Spleen (tissue), 11 donors: Measurements from ENCODE around the gene PPP1R12C. TPM values are rescaled to one million over a fixed set of nuclear protein-coding genes. Genes with fewer than 3 reads are reported as not detected.

Source experiments
- DNase-seq: peaks from one replicate; pipeline ENCODE4 v3.0.0-alpha.2; 2020
- H3K27ac ChIP-seq, 8 donors: fragments of 200-600 bp; sonication (generic) in 7 of 8; 1 replicate in 4 of 8; 2 replicates in 4 of 8; pipeline versions ENCODE4 v1.5.0 to v1.8.0; 2016 to 2021; ENCODE audit warnings: inconsistent platforms in 4 of 8, mild to moderate bottlenecking in 4 of 8, moderate library complexity in 1 of 8
- H3K27me3 ChIP-seq, 7 donors: fragments of 200-600 bp; sonication (generic) in 6 of 7; replicated peaks in 1 of 7; 1 replicate in 4 of 7; 2 replicates in 3 of 7; pipeline versions ENCODE4 v1.5.0 to v1.8.0; 2016 to 2021; ENCODE audit warnings: inconsistent platforms in 3 of 7, mild to moderate bottlenecking in 1 of 7
- H3K36me3 ChIP-seq, 6 donors: fragments of 200-600 bp; sonication (generic) in 5 of 6; 1 replicate in 4 of 6; 2 replicates in 2 of 6; pipeline versions ENCODE4 v1.5.0 to v1.8.0; 2016 to 2021; ENCODE audit warnings: inconsistent platforms in 2 of 6
- H3K4me1 ChIP-seq, 6 donors: fragments of 200-600 bp; sonication (generic) in 5 of 6; 1 replicate in 3 of 6; 2 replicates in 3 of 6; pipeline versions ENCODE4 v1.5.0 to v1.8.0; 2016 to 2021; ENCODE audit warnings: inconsistent platforms in 3 of 6
- H3K4me3 ChIP-seq, 8 donors: fragments of 200-600 bp; sonication (generic) in 7 of 8; 1 replicate in 4 of 8; 2 replicates in 4 of 8; pipeline versions ENCODE4 v1.5.0 to v1.8.0; 2016 to 2021; ENCODE audit warnings: inconsistent platforms in 4 of 8, mild to moderate bottlenecking in 4 of 8, moderate library complexity in 2 of 8
- H3K9me3 ChIP-seq, 8 donors: fragments of 200-600 bp; sonication (generic) in 7 of 8; 1 replicate in 4 of 8; 2 replicates in 4 of 8; pipeline versions ENCODE4 v1.5.0 to v1.8.0; 2016 to 2021; ENCODE audit warnings: inconsistent platforms in 4 of 8
- CTCF ChIP-seq, 11 experiments: fragments of 200-600 bp in 7 of 11; fragments of 450-650 bp in 4 of 11; sonication (generic) in 4 of 11; IDR thresholded peaks in 8 of 11; conservative IDR thresholded peaks in 3 of 11; 1 replicate in 7 of 11; 2 replicates in 4 of 11; pipeline versions ENCODE4 v1.4.0 to v1.8.0; 2016 to 2021; ENCODE audit warnings: antibody characterized with exemption in 11 of 11, inconsistent platforms in 4 of 11, mild to moderate bottlenecking in 1 of 11
- POLR2A ChIP-seq, 3 donors: fragments of 450-650 bp; IDR thresholded peaks; one replicate each; pipeline ENCODE4 v1.5.1; 2017; ENCODE audit warnings: antibody characterized with exemption in 3 of 3, mild to moderate bottlenecking in 1 of 3
- POLR2AphosphoS5 ChIP-seq, 3 donors: sonication (generic); formaldehyde crosslinking; IDR thresholded peaks; one replicate each; pipeline ENCODE4 v1.5.1; 2017; ENCODE audit warnings: antibody characterized with exemption in 3 of 3
- WGBS, 5 donors: extraction: QIAGEN DNeasy Blood & Tissue Kit in 3 of 5; methylation state at CpG; one replicate each; pipeline versions ENCODE4 v1.1.5 to v1.1.7; 2013 to 2018; 5-methylcytosine and 5-hydroxymethylcytosine counted together
- intact Hi-C: fragments of 100-400 bp; cut with DNase I; formaldehyde crosslinking; loops from one replicate; pipeline ENCODE4 v1.15.0; 2023; ENCODE audit warnings: low total_unique reads
- polyA plus RNA-seq, 3 donors: library from polyadenylated mRNA; stranded (reverse); fragments of 200-250 nt; gene quantifications; one replicate each; pipeline ENCODE4 v1.2.1, GENCODE V29; 2013
- total RNA-seq, 7 donors: library from RNA; depleted of rRNA in 3 of 7; stranded (reverse); fragments of >200 nt in 3 of 7; fragmentation: NEBNext Ultra II Directional in 4 of 7; extraction: Animal tissue kit (Norgen Biotek cat#: 25700) in 4 of 7; gene quantifications; one replicate each; pipeline versions ENCODE4 v1.1.0 to v1.2.1, GENCODE V29; 2016 to 2021
- donor health status: healthy with polysubstance abuse.
- donor health status: DM: no; HTN: no; CAD: no; lungs with moderate emphysema.
- donor health status: DM: no; HTN: no; CAD: no.
- donor health status: Bipolar disorder and iron deficiency.
- donor health status: healthy.
- donor health status: DM: no; HTN: no; CAD: no.
- donor health status: DM: yes; HTN: yes; CAD: no.

The PPP1R12C gene
- total and polyA plus RNA-seq, 10 donors = 88.2 to 292 (median 151) TPM

- Histone ChIP-seq H3K9me3 (no peaks in the 10 kb centered on the region), H3K36me3 (no peaks in the 10 kb centered on the region), H3K27me3 (peaks cover 5 to 100% (median 71%) of the 10 kb centered on the region in 7 donors), H3K4me3 (no peak overlapping the region), H3K4me1 (peaks cover 0 to 26% (median 17%) of the 10 kb centered on the region in 6 donors), H3K27ac (no peak overlapping the region)
- intact Hi-C loops = no loop called here
- DNase-seq = no peak
- TF ChIP-seq CTCF (IDR thresholded peaks at IDR 0.05 in 8 of 11, conservative IDR thresholded peaks at IDR 0.05 in 3 of 11) (no peak), POLR2AphosphoS5 (IDR thresholded peaks at IDR 0.05) (no peak), POLR2A (IDR thresholded peaks at IDR 0.05) (no peak)
- WGBS, 5 donors = 28 to 58% (median 32%) methylated on average over 22 to 61 of the region's 61 CpGs
These were observed 44.3 kb upstream of the PPP1R12C start for GRCh38 chr19:55161571-55162322.

- peaks cover 0 to 3% (median 0%) of the 10 kb centered on the region in 8 donors for H3K9me3 ChIP-seq
- WGBS, 5 donors = 20 to 28% (median 26%) methylated on average over 1 to 32 of the region's 32 CpGs
- no peak overlapping the region for H3K27ac ChIP-seq
- H3K27me3 ChIP-seq = peaks cover 0 to 100% (median 71%) of the 10 kb centered on the region in 7 donors
- no peaks in the 10 kb centered on the region for H3K36me3 ChIP-seq
- peaks cover 0 to 26% (median 9%) of the 10 kb centered on the region in 6 donors for H3K4me1 ChIP-seq
- no peak for TF ChIP-seq CTCF (IDR thresholded peaks at IDR 0.05 in 8 of 11, conservative IDR thresholded peaks at IDR 0.05 in 3 of 11)
- no peak for TF ChIP-seq POLR2AphosphoS5 (IDR thresholded peaks at IDR 0.05)
- intact Hi-C loops = no loop called here
- no peak for DNase-seq
- peak overlapping the region in 1 of 8 donors; percentile 42 for H3K4me3 ChIP-seq
These were observed 43.5 kb upstream of the PPP1R12C start for GRCh38 chr19:55160986-55161365.

- Histone ChIP-seq H3K27ac (no peak overlapping the region), H3K36me3 (no peaks in the 10 kb centered on the region), H3K9me3 (peaks cover 0 to 3% (median 0%) of the 10 kb centered on the region in 8 donors), H3K4me3 (peak overlapping the region in 1 of 8 donors; percentile 42), H3K4me1 (peaks cover 0 to 27% (median 6%) of the 10 kb centered on the region in 6 donors), H3K27me3 (peaks cover 0 to 98% (median 67%) of the 10 kb centered on the region in 7 donors)
- WGBS, 5 donors = 4 to 7% (median 6%) methylated on average over 24 to 33 of the region's 33 CpGs
- peak; percentile 62 to 90 (median 77) for TF ChIP-seq CTCF (IDR thresholded peaks at IDR 0.05 in 8 of 11, conservative IDR thresholded peaks at IDR 0.05 in 3 of 11)
- peak; percentile 27 to 74 (median 55) for TF ChIP-seq POLR2AphosphoS5 (IDR thresholded peaks at IDR 0.05)
- TF ChIP-seq POLR2A (IDR thresholded peaks at IDR 0.05) = no peak
- intact Hi-C loops = no loop called here
- peak; percentile 95 for DNase-seq
These were observed 42.9 kb upstream of the PPP1R12C start for GRCh38 chr19:55160128-55160985.
